ENCODE measurements around the gene CDT1. TPM values are rescaled to one million over a fixed set of nuclear protein-coding genes. Genes with fewer than 3 reads are reported as not detected.

The CDT1 gene
- total and polyA plus RNA-seq, 2 experiments from 2014 or later, result 32.6 to 187 TPM

DNA sequence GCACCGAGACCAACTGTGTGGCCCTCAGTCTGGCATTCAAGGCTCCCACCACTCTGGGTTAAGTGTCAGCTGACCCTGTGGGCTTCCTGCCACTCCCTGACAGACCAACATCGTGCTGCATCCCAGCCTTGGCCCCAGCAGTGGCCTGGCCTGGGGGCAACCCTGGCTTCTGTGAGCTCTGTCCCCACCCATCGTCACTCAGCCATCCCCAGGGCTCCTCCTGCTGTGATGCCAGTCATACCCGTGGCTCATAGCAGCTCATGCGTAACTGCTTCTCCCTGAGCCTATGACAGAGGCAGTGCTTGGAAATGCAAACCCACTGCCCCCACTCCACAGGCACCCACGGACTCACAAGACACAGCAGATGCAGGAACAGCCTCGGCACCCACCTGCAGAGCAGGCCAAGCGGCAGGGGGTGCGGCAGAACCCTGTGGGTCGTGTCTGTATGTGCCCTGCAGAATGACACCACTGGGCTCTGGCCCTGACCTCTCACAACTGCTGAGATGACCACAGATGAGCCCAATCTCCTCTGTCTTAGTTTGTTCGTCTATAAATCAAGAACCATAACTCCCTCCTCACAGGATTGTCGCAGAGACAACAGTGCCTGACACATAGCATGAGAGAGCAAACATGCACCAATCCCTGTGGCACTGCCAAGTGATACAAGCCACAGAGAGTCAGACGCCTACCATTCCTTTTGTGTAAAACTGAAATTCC, 45.2 kb upstream of the CDT1 start:
- Mint-ChIP-seq H3K36me3 (ENCODE audit: low read depth) (no peaks in the 10 kb centered on the region; the same call in 2 of the 3 replicates), H3K4me3 (no peak overlapping the region), H3K4me1 (peaks cover 43% of the 10 kb centered on the region), H3K9me3 (no peaks in the 10 kb centered on the region), H3K27me3 (ENCODE audit: insufficient read depth, low read depth, poor library complexity) (peaks cover 25% of the 10 kb centered on the region), H3K27ac (no peak overlapping the region)
- H3F3A ChIP-seq (replicated peaks; ENCODE audit: low read depth), result peaks cover 19% of the 10 kb centered on the region; the same call in 1 of the 2 replicates
- H3K27me3 ChIP-seq (ENCODE audit: insufficient read depth), result no peaks in the 10 kb centered on the region
- no peak overlapping the region for H3K4me2 ChIP-seq
- H4K20me1 ChIP-seq (replicated peaks; ENCODE audit: insufficient read depth), result no peaks in the 10 kb centered on the region
- H3K4me1 ChIP-seq (ENCODE audit: insufficient read depth), result peaks cover 8% of the 10 kb centered on the region
- no peaks in the 10 kb centered on the region for H3K36me3 ChIP-seq (ENCODE audit: insufficient read depth)
- TF ChIP-seq ZNF114 (CRISPR knock-in tag; IDR thresholded peaks at IDR 0.05) (no peak), POLR2AphosphoS5 (IDR thresholded peaks at IDR 0.05; ENCODE audit: low read depth) (no peak), CREB1 (CRISPR knock-in tag; IDR thresholded peaks at IDR 0.05; ENCODE audit: low read depth) (no peak)
- DNase-seq (ENCODE audit: low spot score) (no peak), ATAC-seq (no peak)
- no peak overlapping the region for H3K4me3 ChIP-seq
- H3K9me2 ChIP-seq (ENCODE audit: insufficient read depth), result no peaks in the 10 kb centered on the region
- no peak overlapping the region; the same call in 1 of the 2 replicates for H3K27ac ChIP-seq (ENCODE audit: low read depth)
- no peak overlapping the region for H2AFZ ChIP-seq
- H3K79me2 ChIP-seq (replicated peaks; ENCODE audit: insufficient read depth), result peaks cover 4% of the 10 kb centered on the region

DNA sequence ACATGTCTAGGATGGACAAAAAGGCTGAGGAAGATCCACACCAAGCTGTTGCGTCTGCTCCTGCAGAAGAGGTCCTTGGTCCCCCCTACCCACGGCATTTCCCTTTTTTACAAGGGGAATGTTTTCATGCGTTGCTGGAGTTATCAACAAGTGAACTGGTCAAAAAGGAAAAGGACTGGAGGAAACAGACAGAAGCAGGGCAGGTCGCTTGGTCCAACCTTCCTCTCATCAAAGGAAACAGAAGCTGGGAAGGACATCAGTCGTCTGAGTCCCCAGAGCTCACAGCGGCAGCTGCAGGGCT, 44.7 kb upstream of the CDT1 start:
- no peak overlapping the region for H3K4me3 Mint-ChIP-seq
- DNase-seq (ENCODE audit: low spot score) (no peak), ATAC-seq (no peak)
- Histone ChIP-seq H3K4me2 (no peak overlapping the region), H3K27me3 (ENCODE audit: insufficient read depth) (no peaks in the 10 kb centered on the region), H3K27ac (ENCODE audit: low read depth) (peak overlapping the region; percentile 80), H3K36me3 (ENCODE audit: insufficient read depth) (no peaks in the 10 kb centered on the region), H3F3A (replicated peaks; ENCODE audit: low read depth) (peaks cover 19% of the 10 kb centered on the region; the same call in 1 of the 2 replicates), H4K20me1 (replicated peaks; ENCODE audit: insufficient read depth) (no peaks in the 10 kb centered on the region), H3K4me1 (ENCODE audit: insufficient read depth) (peaks cover 9% of the 10 kb centered on the region), H3K4me3 (no peak overlapping the region), H3K9me2 (ENCODE audit: insufficient read depth) (no peaks in the 10 kb centered on the region), H3K79me2 (replicated peaks; ENCODE audit: insufficient read depth) (peaks cover 4% of the 10 kb centered on the region), H2AFZ (no peak overlapping the region)
- TF ChIP-seq, protein P1, sequence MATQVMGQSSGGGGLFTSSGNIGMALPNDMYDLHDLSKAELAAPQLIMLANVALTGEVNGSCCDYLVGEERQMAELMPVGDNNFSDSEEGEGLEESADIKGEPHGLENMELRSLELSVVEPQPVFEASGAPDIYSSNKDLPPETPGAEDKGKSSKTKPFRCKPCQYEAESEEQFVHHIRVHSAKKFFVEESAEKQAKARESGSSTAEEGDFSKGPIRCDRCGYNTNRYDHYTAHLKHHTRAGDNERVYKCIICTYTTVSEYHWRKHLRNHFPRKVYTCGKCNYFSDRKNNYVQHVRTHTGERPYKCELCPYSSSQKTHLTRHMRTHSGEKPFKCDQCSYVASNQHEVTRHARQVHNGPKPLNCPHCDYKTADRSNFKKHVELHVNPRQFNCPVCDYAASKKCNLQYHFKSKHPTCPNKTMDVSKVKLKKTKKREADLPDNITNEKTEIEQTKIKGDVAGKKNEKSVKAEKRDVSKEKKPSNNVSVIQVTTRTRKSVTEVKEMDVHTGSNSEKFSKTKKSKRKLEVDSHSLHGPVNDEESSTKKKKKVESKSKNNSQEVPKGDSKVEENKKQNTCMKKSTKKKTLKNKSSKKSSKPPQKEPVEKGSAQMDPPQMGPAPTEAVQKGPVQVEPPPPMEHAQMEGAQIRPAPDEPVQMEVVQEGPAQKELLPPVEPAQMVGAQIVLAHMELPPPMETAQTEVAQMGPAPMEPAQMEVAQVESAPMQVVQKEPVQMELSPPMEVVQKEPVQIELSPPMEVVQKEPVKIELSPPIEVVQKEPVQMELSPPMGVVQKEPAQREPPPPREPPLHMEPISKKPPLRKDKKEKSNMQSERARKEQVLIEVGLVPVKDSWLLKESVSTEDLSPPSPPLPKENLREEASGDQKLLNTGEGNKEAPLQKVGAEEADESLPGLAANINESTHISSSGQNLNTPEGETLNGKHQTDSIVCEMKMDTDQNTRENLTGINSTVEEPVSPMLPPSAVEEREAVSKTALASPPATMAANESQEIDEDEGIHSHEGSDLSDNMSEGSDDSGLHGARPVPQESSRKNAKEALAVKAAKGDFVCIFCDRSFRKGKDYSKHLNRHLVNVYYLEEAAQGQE (IDR thresholded peaks at IDR 0.05; ENCODE audit: unreplicated experiment), result no peak
- TF ChIP-seq POLR2AphosphoS5 (IDR thresholded peaks at IDR 0.05; ENCODE audit: low read depth) (no peak), ZNF331 (CRISPR knock-in tag; IDR thresholded peaks at IDR 0.05; ENCODE audit: low read depth) (no peak), STAT1 (IDR thresholded peaks at IDR 0.05; ENCODE audit: unreplicated experiment) (no peak), CREB1 (CRISPR knock-in tag; IDR thresholded peaks at IDR 0.05; ENCODE audit: low read depth) (no peak), ZNF114 (CRISPR knock-in tag; IDR thresholded peaks at IDR 0.05) (no peak)
- TF ChIP-seq, protein P2, sequence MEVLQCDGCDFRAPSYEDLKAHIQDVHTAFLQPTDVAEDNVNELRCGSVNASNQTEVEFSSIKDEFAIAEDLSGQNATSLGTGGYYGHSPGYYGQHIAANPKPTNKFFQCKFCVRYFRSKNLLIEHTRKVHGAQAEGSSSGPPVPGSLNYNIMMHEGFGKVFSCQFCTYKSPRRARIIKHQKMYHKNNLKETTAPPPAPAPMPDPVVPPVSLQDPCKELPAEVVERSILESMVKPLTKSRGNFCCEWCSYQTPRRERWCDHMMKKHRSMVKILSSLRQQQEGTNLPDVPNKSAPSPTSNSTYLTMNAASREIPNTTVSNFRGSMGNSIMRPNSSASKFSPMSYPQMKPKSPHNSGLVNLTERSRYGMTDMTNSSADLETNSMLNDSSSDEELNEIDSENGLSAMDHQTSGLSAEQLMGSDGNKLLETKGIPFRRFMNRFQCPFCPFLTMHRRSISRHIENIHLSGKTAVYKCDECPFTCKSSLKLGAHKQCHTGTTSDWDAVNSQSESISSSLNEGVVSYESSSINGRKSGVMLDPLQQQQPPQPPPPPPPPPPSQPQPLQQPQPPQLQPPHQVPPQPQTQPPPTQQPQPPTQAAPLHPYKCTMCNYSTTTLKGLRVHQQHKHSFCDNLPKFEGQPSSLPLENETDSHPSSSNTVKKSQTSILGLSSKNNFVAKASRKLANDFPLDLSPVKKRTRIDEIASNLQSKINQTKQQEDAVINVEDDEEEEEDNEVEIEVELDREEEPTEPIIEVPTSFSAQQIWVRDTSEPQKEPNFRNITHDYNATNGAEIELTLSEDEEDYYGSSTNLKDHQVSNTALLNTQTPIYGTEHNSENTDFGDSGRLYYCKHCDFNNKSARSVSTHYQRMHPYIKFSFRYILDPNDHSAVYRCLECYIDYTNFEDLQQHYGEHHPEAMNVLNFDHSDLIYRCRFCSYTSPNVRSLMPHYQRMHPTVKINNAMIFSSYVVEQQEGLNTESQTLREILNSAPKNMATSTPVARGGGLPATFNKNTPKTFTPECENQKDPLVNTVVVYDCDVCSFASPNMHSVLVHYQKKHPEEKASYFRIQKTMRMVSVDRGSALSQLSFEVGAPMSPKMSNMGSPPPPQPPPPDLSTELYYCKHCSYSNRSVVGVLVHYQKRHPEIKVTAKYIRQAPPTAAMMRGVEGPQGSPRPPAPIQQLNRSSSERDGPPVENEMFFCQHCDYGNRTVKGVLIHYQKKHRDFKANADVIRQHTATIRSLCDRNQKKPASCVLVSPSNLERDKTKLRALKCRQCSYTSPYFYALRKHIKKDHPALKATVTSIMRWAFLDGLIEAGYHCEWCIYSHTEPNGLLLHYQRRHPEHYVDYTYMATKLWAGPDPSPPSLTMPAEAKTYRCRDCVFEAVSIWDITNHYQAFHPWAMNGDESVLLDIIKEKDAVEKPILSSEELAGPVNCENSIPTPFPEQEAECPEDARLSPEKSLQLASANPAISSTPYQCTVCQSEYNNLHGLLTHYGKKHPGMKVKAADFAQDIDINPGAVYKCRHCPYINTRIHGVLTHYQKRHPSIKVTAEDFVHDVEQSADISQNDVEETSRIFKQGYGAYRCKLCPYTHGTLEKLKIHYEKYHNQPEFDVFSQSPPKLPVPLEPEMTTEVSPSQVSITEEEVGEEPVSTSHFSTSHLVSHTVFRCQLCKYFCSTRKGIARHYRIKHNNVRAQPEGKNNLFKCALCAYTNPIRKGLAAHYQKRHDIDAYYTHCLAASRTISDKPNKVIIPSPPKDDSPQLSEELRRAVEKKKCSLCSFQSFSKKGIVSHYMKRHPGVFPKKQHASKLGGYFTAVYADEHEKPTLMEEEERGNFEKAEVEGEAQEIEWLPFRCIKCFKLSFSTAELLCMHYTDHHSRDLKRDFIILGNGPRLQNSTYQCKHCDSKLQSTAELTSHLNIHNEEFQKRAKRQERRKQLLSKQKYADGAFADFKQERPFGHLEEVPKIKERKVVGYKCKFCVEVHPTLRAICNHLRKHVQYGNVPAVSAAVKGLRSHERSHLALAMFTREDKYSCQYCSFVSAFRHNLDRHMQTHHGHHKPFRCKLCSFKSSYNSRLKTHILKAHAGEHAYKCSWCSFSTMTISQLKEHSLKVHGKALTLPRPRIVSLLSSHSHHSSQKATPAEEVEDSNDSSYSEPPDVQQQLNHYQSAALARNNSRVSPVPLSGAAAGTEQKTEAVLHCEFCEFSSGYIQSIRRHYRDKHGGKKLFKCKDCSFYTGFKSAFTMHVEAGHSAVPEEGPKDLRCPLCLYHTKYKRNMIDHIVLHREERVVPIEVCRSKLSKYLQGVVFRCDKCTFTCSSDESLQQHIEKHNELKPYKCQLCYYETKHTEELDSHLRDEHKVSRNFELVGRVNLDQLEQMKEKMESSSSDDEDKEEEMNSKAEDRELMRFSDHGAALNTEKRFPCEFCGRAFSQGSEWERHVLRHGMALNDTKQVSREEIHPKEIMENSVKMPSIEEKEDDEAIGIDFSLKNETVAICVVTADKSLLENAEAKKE (CRISPR knock-in tag; IDR thresholded peaks at IDR 0.05), result no peak
- H3K27ac Mint-ChIP-seq, result no peak overlapping the region
- no peaks in the 10 kb centered on the region; the same call in 2 of the 3 replicates for H3K36me3 Mint-ChIP-seq (ENCODE audit: low read depth)
- peaks cover 25% of the 10 kb centered on the region for H3K27me3 Mint-ChIP-seq (ENCODE audit: insufficient read depth, low read depth, poor library complexity)
- H3K9me3 Mint-ChIP-seq, result no peaks in the 10 kb centered on the region
- H3K4me1 Mint-ChIP-seq, result peaks cover 43% of the 10 kb centered on the region
